SK-N-SH (cell line): ENCODE results near the gene CXorf38. TPM values are rescaled to one million over a fixed set of nuclear protein-coding genes. Genes with fewer than 3 reads are reported as not detected.
A peak's percentile ranks its signal among the peaks of the same experiment; 100 is the strongest.

Source experiments
- CTCF ChIA-PET: fragments of 300-600, 350-600 bp; formaldehyde crosslinking; extraction: SDS; loops from one replicate; lab custom pipeline; 2021; lab: Yijun Ruan, JAX
- POLR2A ChIA-PET: fragments of 350-600 bp; sonication (Branson Sonifier 250); formaldehyde crosslinking; extraction: SDS; loops from one replicate; lab custom pipeline; 2020; ENCODE audit warnings: antibody characterized with exemption, inconsistent platforms; lab: Yijun Ruan, JAX
- DNase-seq: peaks from one replicate; pipeline ENCODE4 v3.0.0; 2012
- H2AFZ ChIP-seq: fragments of 200-600 bp; sonication (generic); 2 replicates; pipeline ENCODE4 v1.8.1; 2016; ENCODE audit warnings: antibody characterized with exemption, mild to moderate bottlenecking, low read depth
- H3F3A ChIP-seq: fragments of 200-600 bp; sonication (generic); replicated peaks from 2 replicates; pipeline ENCODE3; 2016; ENCODE audit warnings: antibody characterized with exemption, mild to moderate bottlenecking; ENCODE audit not compliant: insufficient read depth
- H3K27ac ChIP-seq, 2 experiments: fragments of 200-500 bp in 1 of 2; fragments of 200-600 bp in 1 of 2; sonication (Bioruptor generic) in 1 of 2; sonication (generic), shearing (Covaris generic) in 1 of 2; 2 replicates each; pipeline versions ENCODE4 v1.5.1 to v1.6.1; 2014 to 2016; ENCODE audit warnings: low read depth in 2 of 2, inconsistent platforms in 1 of 2, low read length in 1 of 2, mild to moderate bottlenecking in 1 of 2, mixed read lengths in 1 of 2
- H3K27me3 ChIP-seq: fragments of 200-600 bp; sonication (generic), shearing (Covaris generic); 2 replicates; pipeline ENCODE4 v1.6.1; 2016; ENCODE audit warnings: mixed run types; ENCODE audit not compliant: insufficient read depth
- H3K36me3 ChIP-seq, 2 experiments: fragments of 200-500 bp in 1 of 2; fragments of 200-600 bp in 1 of 2; sonication (Bioruptor generic) in 1 of 2; sonication (generic) in 1 of 2; replicated peaks in 1 of 2; 2 replicates each; pipeline versions ENCODE3 to v1.5.1; 2014 to 2016; ENCODE audit warnings: low read length in 1 of 2, mild to moderate bottlenecking in 1 of 2; ENCODE audit not compliant: insufficient read depth in 2 of 2, control insufficient read depth in 1 of 2
- H3K4me1 ChIP-seq, 2 experiments: fragments of 200-500 bp in 1 of 2; fragments of 200-600 bp in 1 of 2; sonication (Bioruptor generic) in 1 of 2; sonication (generic), shearing (Covaris generic) in 1 of 2; 2 replicates each; pipeline versions ENCODE4 v1.5.1 to v1.6.1; 2014 to 2016; ENCODE audit warnings: low read depth in 1 of 2, low read length in 1 of 2, mixed run types in 1 of 2; ENCODE audit not compliant: insufficient read depth in 2 of 2, control insufficient read depth in 1 of 2
- H3K4me2 ChIP-seq: fragments of 200-600 bp; sonication (generic), shearing (Covaris generic); 2 replicates; pipeline ENCODE4 v1.6.1; 2017; ENCODE audit warnings: mixed run types
- H3K4me3 ChIP-seq, 2 experiments: fragments of 200-500 bp in 1 of 2; fragments of 200-600 bp in 1 of 2; sonication (Bioruptor generic) in 1 of 2; sonication (generic), shearing (Covaris generic) in 1 of 2; 2 replicates each; pipeline versions ENCODE4 v1.5.1 to v1.8.1; 2014 to 2016; ENCODE audit warnings: low read depth in 2 of 2, inconsistent platforms in 1 of 2, low read length in 1 of 2, mild to moderate bottlenecking in 1 of 2, mixed read lengths in 1 of 2, moderate library complexity in 1 of 2
- H3K79me2 ChIP-seq: fragments of 200-600 bp; sonication (generic); 2 replicates; pipeline ENCODE4 v1.8.1; 2017; ENCODE audit warnings: mild to moderate bottlenecking; ENCODE audit not compliant: insufficient read depth
- H3K9ac ChIP-seq: fragments of 200-600 bp; sonication (generic); 2 replicates; pipeline ENCODE4 v1.6.1; 2017; ENCODE audit warnings: mixed run types
- H3K9me2 ChIP-seq: fragments of 200-600 bp; sonication (generic); 2 replicates; pipeline ENCODE4 v1.6.1; 2017; ENCODE audit warnings: mixed run types
- H3K9me3 ChIP-seq: fragments of 200-600 bp; sonication (generic); 2 replicates; pipeline ENCODE4 v1.6.1; 2017; ENCODE audit warnings: mixed run types, mild to moderate bottlenecking, moderate library complexity
- H4K20me1 ChIP-seq: fragments of 200-600 bp; sonication (generic); 2 replicates; pipeline ENCODE4 v1.6.1; 2017; ENCODE audit warnings: mild to moderate bottlenecking, mixed run types; ENCODE audit not compliant: insufficient read depth
- CHD2 ChIP-seq: fragments of 150-350 bp; IDR thresholded peaks from 2 replicates; pipeline ENCODE4 v1.6.1; 2018; ENCODE audit warnings: low read length; ENCODE audit not compliant: partially characterized antibody
- EZH2phosphoT487 ChIP-seq: fragments of 200-600 bp; sonication (generic); IDR thresholded peaks from 2 replicates; pipeline ENCODE4 v1.6.1; 2017; ENCODE audit warnings: low read depth, mixed run types, mild to moderate bottlenecking, antibody characterized with exemption, moderate library complexity, borderline replicate concordance
- FOSL2 ChIP-seq: IDR thresholded peaks from 2 replicates; pipeline ENCODE4 v1.4.0; 2012; ENCODE audit warnings: low read depth, mild to moderate bottlenecking, moderate library complexity, borderline replicate concordance
- FOXJ3 ChIP-seq: sonication (generic); formaldehyde crosslinking; IDR thresholded peaks from 2 replicates; pipeline ENCODE4 v1.5.1; 2020; ENCODE audit warnings: mild to moderate bottlenecking, missing genetic modification reagents
- IRF3 ChIP-seq: fragments of 150-350 bp; IDR thresholded peaks from 2 replicates; pipeline ENCODE4 v1.6.1; 2016; ENCODE audit warnings: mild to moderate bottlenecking, low read depth, low read length
- MAX ChIP-seq: IDR thresholded peaks from 2 replicates; pipeline ENCODE4 v1.4.0; 2012; ENCODE audit warnings: low read depth
- MXI1 ChIP-seq: IDR thresholded peaks from 2 replicates; pipeline ENCODE4 v1.6.1; 2012; ENCODE audit warnings: mild to moderate bottlenecking, low read depth, low read length, improper control_type of control experiment
- RAD21 ChIP-seq: IDR thresholded peaks from 2 replicates; pipeline ENCODE4 v1.6.1; 2012; ENCODE audit warnings: mild to moderate bottlenecking, low read length
- RCOR1 ChIP-seq: fragments of 150-350 bp; IDR thresholded peaks from 2 replicates; pipeline ENCODE4 v1.6.1; 2017; ENCODE audit warnings: antibody characterized with exemption, low read length
- REST ChIP-seq: IDR thresholded peaks from 2 replicates; pipeline ENCODE4 v1.6.1; 2012; ENCODE audit warnings: mild to moderate bottlenecking, low read depth, low read length, moderate library complexity
- SIN3A ChIP-seq: IDR thresholded peaks from 2 replicates; pipeline ENCODE4 v1.6.1; 2012; ENCODE audit warnings: low read depth, mild to moderate bottlenecking, low read length, moderate library complexity, borderline replicate concordance
- SMC3 ChIP-seq: IDR thresholded peaks from 2 replicates; pipeline ENCODE4 v1.6.1; 2012; ENCODE audit warnings: low read depth, low read length, improper control_type of control experiment
- TAF1 ChIP-seq: IDR thresholded peaks from 2 replicates; pipeline ENCODE4 v1.6.1; 2012; ENCODE audit warnings: low read depth, mild to moderate bottlenecking, low read length, moderate library complexity, borderline replicate concordance
- TCF12 ChIP-seq: IDR thresholded peaks from 2 replicates; pipeline ENCODE4 v1.4.0; 2012
- USF1 ChIP-seq: IDR thresholded peaks from 2 replicates; pipeline ENCODE4 v1.4.0; 2012; ENCODE audit warnings: low read depth, borderline replicate concordance
- USF2 ChIP-seq: fragments of 150-350 bp; IDR thresholded peaks from 2 replicates; pipeline ENCODE4 v1.6.1; 2017; ENCODE audit warnings: antibody characterized with exemption, low read length, low read depth, borderline replicate concordance
- WGBS: methylation state at CpG from one replicate; pipeline ENCODE4 v1.1.6; 2017; ENCODE audit warnings: low lambda C conversion rate; 5-methylcytosine and 5-hydroxymethylcytosine counted together
- polyA plus RNA-seq, 3 experiments: library from polyadenylated mRNA; depleted of rRNA; stranded (reverse); fragments of >200 nt; gene quantifications; 2 replicates each; pipeline ENCODE4 v1.2.3, GENCODE V29; 2012

CXorf38 gene
- polyA plus RNA-seq, 1 of the 3 experiments (the other 2 are of a cell fraction): 8.4 TPM

- Histone ChIP-seq H3K4me2 (peak overlapping the region; percentile 77), H2AFZ (peak overlapping the region; percentile 91), H3K9me3 (no peaks in the 10 kb centered on the region), H3K79me2 (peaks cover 41% of the 10 kb centered on the region), H3K36me3 (no peaks in the 10 kb centered on the region), H3K9me2 (no peaks in the 10 kb centered on the region), H4K20me1 (peaks cover 21% of the 10 kb centered on the region), H3K4me3 (peak overlapping the region; percentile 76 to 86), H3K4me1 (peaks cover 0 to 4% of the 10 kb centered on the region in 2 experiments; a peak in 2 of 4 replicates), H3K9ac (peak overlapping the region; percentile 69; the same call in 1 of the 2 replicates), H3K27me3 (peaks cover 9% of the 10 kb centered on the region; the same call in 1 of the 2 replicates), H3K27ac (peak overlapping the region; percentile 21 to 70; a peak in 3 of 4 replicates), H3F3A (no peaks in the 10 kb centered on the region)
- WGBS: 3% methylated on average over 12 of the region's 12 CpGs
- ChIA-PET POLR2A (interaction anchor here (1.1 kb wide), 1 partner anchor 36 kb away, joined by 3 read pairs; no protein-coding TSS in a partner anchor), CTCF (interaction anchor here (1.7 kb wide), 1 partner anchor 10 kb away, joined by 5 read pairs; no protein-coding TSS in a partner anchor)
- TF ChIP-seq RCOR1 (no peak), SMC3 (no peak), FOXJ3 (CRISPR knock-in tag) (no peak), USF1 (no peak), FOSL2 (no peak), EZH2phosphoT487 (no peak), MAX (no peak), CHD2 (no peak), SIN3A (no peak), USF2 (no peak)
- DNase-seq: peak; percentile 16
Measured at GRCh38 chrX:40579900-40580536, 67.3 kb downstream of the CXorf38 start.

- no peaks in the 10 kb centered on the region for H3K9me2 ChIP-seq
- peaks cover 0 to 4% of the 10 kb centered on the region in 2 experiments; a peak in 2 of 4 replicates for H3K4me1 ChIP-seq
- H3K27ac ChIP-seq: no peak overlapping the region
- H2AFZ ChIP-seq: no peak overlapping the region
- peaks cover 32% of the 10 kb centered on the region for H3K79me2 ChIP-seq
- CTCF ChIA-PET: no interaction called here
- H3K27me3 ChIP-seq: peaks cover 9% of the 10 kb centered on the region; the same call in 1 of the 2 replicates
- 28% methylated on average over 3 of the region's 3 CpGs for WGBS
- POLR2A ChIA-PET: no interaction called here
- H3F3A ChIP-seq: no peaks in the 10 kb centered on the region
- no peak overlapping the region for H3K4me2 ChIP-seq
- no peaks in the 10 kb centered on the region for H3K9me3 ChIP-seq
- H4K20me1 ChIP-seq: peaks cover 21% of the 10 kb centered on the region
- no peak overlapping the region for H3K4me3 ChIP-seq
- DNase-seq: no peak
- H3K36me3 ChIP-seq: no peaks in the 10 kb centered on the region
- H3K9ac ChIP-seq: no peak overlapping the region
- TF ChIP-seq USF2: no peak
- TF ChIP-seq TAF1: no peak
- TF ChIP-seq RAD21: no peak
- TF ChIP-seq CHD2: no peak
- TF ChIP-seq FOSL2: no peak
- TF ChIP-seq SMC3: no peak
- TF ChIP-seq REST: no peak
- TF ChIP-seq RCOR1: no peak
- no peak for TF ChIP-seq MXI1
- TF ChIP-seq TCF12: no peak
- no peak for TF ChIP-seq EZH2phosphoT487
- TF ChIP-seq IRF3: no peak
Measured at GRCh38 chrX:40579141-40579540, 68.2 kb downstream of the CXorf38 start.
